ENCODE results near the gene ARHGAP24.
A peak's percentile ranks its signal among the peaks of the same experiment; 100 is the strongest.
"Not testable (repeated sequence)": the region's sequence is repeated elsewhere in the genome, so short reads cannot be mapped to it uniquely, and the experiment has no call there.

The ARHGAP24 gene

GRCh38 chr4:85486425-85487086 is 11.6 kb downstream of the ARHGAP24 start:
- DNase-seq, result peak; percentile 60

GRCh38 chr4:85488416-85488815 is 13.5 kb downstream of the ARHGAP24 start:
- no peak for DNase-seq

- DNase-seq, result peak; percentile 76
Observed at GRCh38 chr4:85489273-85489981, 14.5 kb downstream of the ARHGAP24 start.

- DNase-seq, result no peak
Observed at GRCh38 chr4:85491527-85491926, 16.6 kb downstream of the ARHGAP24 start.

- DNase-seq, result no peak
Observed at GRCh38 chr4:85492336-85492735, 17.4 kb downstream of the ARHGAP24 start.

- peak; percentile 47 for DNase-seq
Observed at GRCh38 chr4:85495621-85496020, 20.7 kb downstream of the ARHGAP24 start.

GRCh38 chr4:85496126-85496849 is 21.3 kb downstream of the ARHGAP24 start:
- peak; percentile 73 for DNase-seq

GRCh38 chr4:85496933-85497332 is 22.0 kb downstream of the ARHGAP24 start:
- peak; percentile 94 for DNase-seq

GRCh38 chr4:85498068-85498733 is 23.3 kb downstream of the ARHGAP24 start:
- peak; percentile 81 for DNase-seq

- DNase-seq, result no peak
Observed at GRCh38 chr4:85499573-85499972, 24.6 kb downstream of the ARHGAP24 start.

GRCh38 chr4:85500110-85500867 is 25.3 kb downstream of the ARHGAP24 start:
- DNase-seq, result peak; percentile 19

- not testable (repeated sequence) for DNase-seq
Observed at GRCh38 chr4:85501145-85501544, 26.2 kb downstream of the ARHGAP24 start.

GRCh38 chr4:85508654-85509053 is 33.7 kb downstream of the ARHGAP24 start:
- no peak for DNase-seq

GRCh38 chr4:85509882-85510631 is 35.1 kb downstream of the ARHGAP24 start:
- DNase-seq, result no peak

GRCh38 chr4:85510632-85510984 is 35.7 kb downstream of the ARHGAP24 start:
- no peak for DNase-seq

- peak; percentile 28 for DNase-seq
Observed at GRCh38 chr4:85512446-85513205, 37.7 kb downstream of the ARHGAP24 start.

GRCh38 chr4:85514117-85514516 is 39.2 kb downstream of the ARHGAP24 start:
- DNase-seq, result no peak

GRCh38 chr4:85514783-85515182 is 39.8 kb downstream of the ARHGAP24 start:
- DNase-seq, result no peak

GRCh38 chr4:85515701-85516100 is 40.8 kb downstream of the ARHGAP24 start:
- no peak for DNase-seq

- not testable (repeated sequence) for DNase-seq
Observed at GRCh38 chr4:85518526-85518925, 43.6 kb downstream of the ARHGAP24 start.
